Osteoblast (primary cell): ENCODE data around the gene JAZF1. TPM values are rescaled to one million over a fixed set of nuclear protein-coding genes. Genes with fewer than 3 reads are reported as not detected.

Experiments
- DNase-seq: peaks from one replicate; pipeline ENCODE4 v3.0.0; 2011; ENCODE audit warnings: low spot score, mixed read lengths; ENCODE audit not compliant: insufficient read length; ENCODE audit errors: missing footprints
- H2AFZ ChIP-seq: 2 replicates; pipeline ENCODE4 v1.6.0; 2011; ENCODE audit warnings: mild to moderate bottlenecking, low read length
- H3K27ac ChIP-seq: 2 replicates; pipeline ENCODE4 v1.5.1; 2011; ENCODE audit warnings: mild to moderate bottlenecking, low read depth, low read length, moderate library complexity
- H3K27me3 ChIP-seq: 2 replicates; pipeline ENCODE4 v1.6.0; 2012; ENCODE audit warnings: mild to moderate bottlenecking, control low read depth, inconsistent platforms, low read length, moderate library complexity; ENCODE audit not compliant: insufficient read depth
- H3K36me3 ChIP-seq: 2 replicates; pipeline ENCODE4 v1.5.1; 2011; ENCODE audit warnings: mild to moderate bottlenecking, low read length, control low read depth, moderate library complexity; ENCODE audit not compliant: insufficient read depth
- H3K4me1 ChIP-seq: 2 replicates; pipeline ENCODE4 v1.5.1; 2011; ENCODE audit warnings: mild to moderate bottlenecking, low read length, control low read depth, moderate library complexity; ENCODE audit not compliant: insufficient read depth
- H3K4me2 ChIP-seq: 2 replicates; pipeline ENCODE4 v1.6.0; 2011; ENCODE audit warnings: mild to moderate bottlenecking, low read length; ENCODE audit not compliant: insufficient read depth
- H3K4me3 ChIP-seq: fragments of 200-600 bp; sonication (generic); 3 replicates; pipeline ENCODE4 v1.5.1; 2012; ENCODE audit warnings: mild to moderate bottlenecking, low read length, inconsistent platforms; ENCODE audit not compliant: insufficient read depth
- H3K79me2 ChIP-seq: 2 replicates; pipeline ENCODE4 v1.6.0; 2012; ENCODE audit warnings: mild to moderate bottlenecking, low read length, control low read depth, inconsistent platforms; ENCODE audit not compliant: insufficient read depth
- H3K9me3 ChIP-seq: 2 replicates; pipeline ENCODE4 v1.5.1; 2011; ENCODE audit warnings: low read depth, low read length, control low read depth
- H4K20me1 ChIP-seq: 2 replicates; pipeline ENCODE4 v1.6.0; 2012; ENCODE audit warnings: mild to moderate bottlenecking, low read length, control low read depth; ENCODE audit not compliant: insufficient read depth
- total RNA-seq: library from RNA; depleted of rRNA; stranded (reverse); fragments of >200 nt; gene quantifications from 2 replicates; pipeline ENCODE4 v1.2.3, GENCODE V29; 2012
- TF ChIP-seq, protein P1 (sequence below): IDR thresholded peaks from 2 replicates; pipeline ENCODE4 v1.5.1; 2011; ENCODE audit warnings: mild to moderate bottlenecking, low read depth, low read length, moderate library complexity; ENCODE audit errors: extremely low read depth

Gene JAZF1
- total RNA-seq, 1 donor: 15.9 TPM

DNA sequence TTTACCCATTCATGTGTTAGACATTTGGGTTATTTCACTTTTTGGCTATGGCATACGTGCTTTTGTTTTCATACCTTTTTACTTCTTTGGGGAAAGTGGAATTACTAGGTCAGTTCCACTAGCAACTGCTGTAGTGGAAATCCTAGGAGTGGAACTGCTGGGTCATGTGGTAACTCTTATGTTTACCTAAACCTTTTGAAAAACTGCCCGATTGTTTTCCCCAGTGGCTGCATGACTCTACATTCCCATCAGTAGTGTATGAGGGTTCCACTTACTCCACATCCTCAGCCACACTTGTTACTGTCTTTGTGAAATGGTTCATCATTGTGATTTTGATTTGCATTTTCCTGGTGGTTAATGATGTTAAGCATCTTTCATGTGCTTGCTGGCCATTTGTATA, 358.4 kb downstream of the JAZF1 start:
- H3K4me3 ChIP-seq: no peak overlapping the region
- H3K4me1 ChIP-seq: no peaks in the 10 kb centered on the region
- no peak overlapping the region for H2AFZ ChIP-seq
- no peaks in the 10 kb centered on the region for H3K9me3 ChIP-seq
- no peaks in the 10 kb centered on the region for H3K79me2 ChIP-seq
- no peaks in the 10 kb centered on the region for H3K27me3 ChIP-seq
- H3K27ac ChIP-seq: no peak overlapping the region
- no peak overlapping the region for H3K4me2 ChIP-seq
- no peak for DNase-seq
- TF ChIP-seq, protein P1, sequence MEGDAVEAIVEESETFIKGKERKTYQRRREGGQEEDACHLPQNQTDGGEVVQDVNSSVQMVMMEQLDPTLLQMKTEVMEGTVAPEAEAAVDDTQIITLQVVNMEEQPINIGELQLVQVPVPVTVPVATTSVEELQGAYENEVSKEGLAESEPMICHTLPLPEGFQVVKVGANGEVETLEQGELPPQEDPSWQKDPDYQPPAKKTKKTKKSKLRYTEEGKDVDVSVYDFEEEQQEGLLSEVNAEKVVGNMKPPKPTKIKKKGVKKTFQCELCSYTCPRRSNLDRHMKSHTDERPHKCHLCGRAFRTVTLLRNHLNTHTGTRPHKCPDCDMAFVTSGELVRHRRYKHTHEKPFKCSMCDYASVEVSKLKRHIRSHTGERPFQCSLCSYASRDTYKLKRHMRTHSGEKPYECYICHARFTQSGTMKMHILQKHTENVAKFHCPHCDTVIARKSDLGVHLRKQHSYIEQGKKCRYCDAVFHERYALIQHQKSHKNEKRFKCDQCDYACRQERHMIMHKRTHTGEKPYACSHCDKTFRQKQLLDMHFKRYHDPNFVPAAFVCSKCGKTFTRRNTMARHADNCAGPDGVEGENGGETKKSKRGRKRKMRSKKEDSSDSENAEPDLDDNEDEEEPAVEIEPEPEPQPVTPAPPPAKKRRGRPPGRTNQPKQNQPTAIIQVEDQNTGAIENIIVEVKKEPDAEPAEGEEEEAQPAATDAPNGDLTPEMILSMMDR: no peak
- H4K20me1 ChIP-seq: no peaks in the 10 kb centered on the region
- peaks cover 25% of the 10 kb centered on the region for H3K36me3 ChIP-seq

GRCh38 chr7:27812706-27813105, 367.9 kb downstream of the JAZF1 start:
- H3K4me1 ChIP-seq: peaks cover 8% of the 10 kb centered on the region
- no peaks in the 10 kb centered on the region for H3K27me3 ChIP-seq
- no peak overlapping the region for H2AFZ ChIP-seq
- H4K20me1 ChIP-seq: peaks cover 2% of the 10 kb centered on the region
- H3K9me3 ChIP-seq: no peaks in the 10 kb centered on the region
- H3K27ac ChIP-seq: no peak overlapping the region
- H3K79me2 ChIP-seq: peaks cover 2% of the 10 kb centered on the region
- TF ChIP-seq, protein P1: no peak
- no peak for DNase-seq
- H3K4me3 ChIP-seq: no peak overlapping the region
- H3K4me2 ChIP-seq: no peak overlapping the region
- H3K36me3 ChIP-seq: peaks cover 20% of the 10 kb centered on the region

DNA sequence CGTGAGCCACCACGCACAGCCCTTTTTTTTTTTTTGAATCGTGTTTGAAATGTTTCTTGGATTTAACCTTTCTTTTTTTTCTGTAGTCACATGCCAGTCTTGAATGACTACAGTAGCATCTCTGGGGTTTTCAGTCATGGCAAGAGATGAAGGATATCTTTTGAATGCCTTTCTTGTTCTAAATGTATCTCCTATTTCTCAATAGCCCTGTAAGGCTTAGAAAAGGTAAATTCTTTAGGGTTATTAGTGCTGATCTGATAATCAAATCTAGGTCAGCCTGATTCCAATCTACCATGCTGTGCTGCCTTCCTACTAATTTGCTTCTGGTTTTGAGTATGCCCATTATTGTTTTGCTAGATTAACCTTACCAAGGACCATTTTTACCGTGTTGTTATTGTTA, 370.4 kb downstream of the JAZF1 start:
- H3K4me1 ChIP-seq: peaks cover 8% of the 10 kb centered on the region
- H3K4me3 ChIP-seq: no peak overlapping the region
- H3K9me3 ChIP-seq: no peaks in the 10 kb centered on the region
- no peak overlapping the region for H3K27ac ChIP-seq
- H2AFZ ChIP-seq: no peak overlapping the region
- DNase-seq: no peak
- H4K20me1 ChIP-seq: peaks cover 2% of the 10 kb centered on the region
- H3K27me3 ChIP-seq: no peaks in the 10 kb centered on the region
- peaks cover 5% of the 10 kb centered on the region for H3K36me3 ChIP-seq
- TF ChIP-seq, protein P1: no peak
- H3K79me2 ChIP-seq: peaks cover 2% of the 10 kb centered on the region
- no peak overlapping the region for H3K4me2 ChIP-seq

DNA sequence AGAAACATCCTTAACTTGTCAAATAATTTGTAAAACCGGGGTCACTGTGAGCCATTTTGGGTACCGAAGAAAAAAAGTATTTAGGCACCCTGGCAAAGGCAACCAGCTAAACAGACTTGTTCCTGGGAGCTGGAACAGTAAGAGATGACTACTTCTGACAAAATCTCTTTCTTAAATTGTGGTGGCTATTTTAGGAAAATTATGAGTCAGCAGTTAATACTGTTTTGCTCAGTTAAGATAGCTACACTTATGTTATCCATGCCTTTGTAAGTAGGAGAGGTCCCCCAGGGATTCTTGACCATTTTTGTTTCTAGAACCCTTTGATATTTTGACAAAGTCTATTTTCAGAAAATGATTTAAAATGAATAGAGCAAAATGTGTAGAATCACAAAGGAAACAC, 372.0 kb downstream of the JAZF1 start:
- peak; percentile 9 for DNase-seq
- Histone ChIP-seq H3K27me3 (no peaks in the 10 kb centered on the region), H3K36me3 (peaks cover 5% of the 10 kb centered on the region), H3K4me1 (peaks cover 8% of the 10 kb centered on the region), H4K20me1 (peaks cover 2% of the 10 kb centered on the region), H3K9me3 (no peaks in the 10 kb centered on the region), H2AFZ (peak overlapping the region; percentile 1), H3K79me2 (peaks cover 5% of the 10 kb centered on the region), H3K27ac (peak overlapping the region; percentile 72), H3K4me2 (peak overlapping the region; percentile 56), H3K4me3 (no peak overlapping the region)
- TF ChIP-seq, protein P1: no peak
